GM12891 (cell line): ENCODE measurements around the gene RIMBP2. TPM values are rescaled to one million over a fixed set of nuclear protein-coding genes. Genes with fewer than 3 reads are reported as not detected.
A peak's percentile ranks its signal among the peaks of the same experiment; 100 is the strongest.

ENCODE experiments used
- DNase-seq: peaks from one replicate; pipeline ENCODE4 v3.0.0; 2011; ENCODE audit warnings: low spot score; ENCODE audit not compliant: insufficient read length
- FAIRE-seq: peaks from 2 replicates; lab custom pipeline; 2011; peaks lifted over from hg19 to GRCh38; lab: Jason Lieb, UNC
- PAX5 ChIP-seq: IDR thresholded peaks from 2 replicates; pipeline ENCODE4 v1.6.1; 2011; ENCODE audit warnings: low read length, moderate library complexity, mild to moderate bottlenecking; ENCODE audit not compliant: insufficient read depth, severe bottlenecking
- POLR2A ChIP-seq: IDR thresholded peaks from 2 replicates; pipeline ENCODE4 v1.6.1; 2011; ENCODE audit warnings: low read depth, low read length, control low read depth
- POLR2AphosphoS5 ChIP-seq: IDR thresholded peaks from 2 replicates; pipeline ENCODE4 v1.6.1; 2011; ENCODE audit warnings: low read depth, low read length, control low read depth
- POU2F2 ChIP-seq: IDR thresholded peaks from 2 replicates; pipeline ENCODE4 v1.6.1; 2011; ENCODE audit warnings: low read depth, mild to moderate bottlenecking, control low read depth, low read length, moderate library complexity
- SPI1 ChIP-seq: IDR thresholded peaks from 2 replicates; pipeline ENCODE4 v1.6.1; 2011; ENCODE audit warnings: low read depth, low read length, control low read depth
- TAF1 ChIP-seq: IDR thresholded peaks from 2 replicates; pipeline ENCODE4 v1.6.1; 2011; ENCODE audit warnings: low read depth, low read length, control low read depth
- polyA plus RNA-seq: library from polyadenylated mRNA; unstranded; fragments of >200 nt; gene quantifications from one replicate; pipeline ENCODE4 v1.2.1, GENCODE V29; 2012; ENCODE audit warnings: low read depth, missing spikeins, inconsistent platforms; ENCODE audit not compliant: missing spikeins

Gene RIMBP2, protein sequence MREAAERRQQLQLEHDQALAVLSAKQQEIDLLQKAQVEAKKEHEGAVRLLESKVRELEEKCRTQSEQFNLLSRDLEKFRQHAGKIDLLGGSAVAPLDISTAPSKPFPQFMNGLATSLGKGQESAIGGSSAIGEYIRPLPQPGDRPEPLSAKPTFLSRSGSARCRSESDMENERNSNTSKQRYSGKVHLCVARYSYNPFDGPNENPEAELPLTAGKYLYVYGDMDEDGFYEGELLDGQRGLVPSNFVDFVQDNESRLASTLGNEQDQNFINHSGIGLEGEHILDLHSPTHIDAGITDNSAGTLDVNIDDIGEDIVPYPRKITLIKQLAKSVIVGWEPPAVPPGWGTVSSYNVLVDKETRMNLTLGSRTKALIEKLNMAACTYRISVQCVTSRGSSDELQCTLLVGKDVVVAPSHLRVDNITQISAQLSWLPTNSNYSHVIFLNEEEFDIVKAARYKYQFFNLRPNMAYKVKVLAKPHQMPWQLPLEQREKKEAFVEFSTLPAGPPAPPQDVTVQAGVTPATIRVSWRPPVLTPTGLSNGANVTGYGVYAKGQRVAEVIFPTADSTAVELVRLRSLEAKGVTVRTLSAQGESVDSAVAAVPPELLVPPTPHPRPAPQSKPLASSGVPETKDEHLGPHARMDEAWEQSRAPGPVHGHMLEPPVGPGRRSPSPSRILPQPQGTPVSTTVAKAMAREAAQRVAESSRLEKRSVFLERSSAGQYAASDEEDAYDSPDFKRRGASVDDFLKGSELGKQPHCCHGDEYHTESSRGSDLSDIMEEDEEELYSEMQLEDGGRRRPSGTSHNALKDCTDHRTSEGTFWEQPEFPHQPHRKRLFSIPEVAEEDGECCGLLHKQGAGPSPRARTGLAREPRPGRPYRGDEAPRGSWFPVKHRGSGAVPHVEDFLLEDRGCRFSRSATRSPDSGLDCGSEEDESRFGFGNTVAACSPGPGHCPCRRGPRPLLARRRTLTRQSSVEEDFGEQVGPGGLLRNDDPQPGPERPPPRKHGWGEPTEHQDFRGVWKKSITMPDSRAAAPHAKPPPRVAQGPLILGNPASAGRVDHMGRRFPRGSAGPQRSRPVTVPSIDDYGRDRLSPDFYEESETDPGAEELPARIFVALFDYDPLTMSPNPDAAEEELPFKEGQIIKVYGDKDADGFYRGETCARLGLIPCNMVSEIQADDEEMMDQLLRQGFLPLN (N-terminal part only)
- 3.4 TPM for polyA plus RNA-seq

DNA sequence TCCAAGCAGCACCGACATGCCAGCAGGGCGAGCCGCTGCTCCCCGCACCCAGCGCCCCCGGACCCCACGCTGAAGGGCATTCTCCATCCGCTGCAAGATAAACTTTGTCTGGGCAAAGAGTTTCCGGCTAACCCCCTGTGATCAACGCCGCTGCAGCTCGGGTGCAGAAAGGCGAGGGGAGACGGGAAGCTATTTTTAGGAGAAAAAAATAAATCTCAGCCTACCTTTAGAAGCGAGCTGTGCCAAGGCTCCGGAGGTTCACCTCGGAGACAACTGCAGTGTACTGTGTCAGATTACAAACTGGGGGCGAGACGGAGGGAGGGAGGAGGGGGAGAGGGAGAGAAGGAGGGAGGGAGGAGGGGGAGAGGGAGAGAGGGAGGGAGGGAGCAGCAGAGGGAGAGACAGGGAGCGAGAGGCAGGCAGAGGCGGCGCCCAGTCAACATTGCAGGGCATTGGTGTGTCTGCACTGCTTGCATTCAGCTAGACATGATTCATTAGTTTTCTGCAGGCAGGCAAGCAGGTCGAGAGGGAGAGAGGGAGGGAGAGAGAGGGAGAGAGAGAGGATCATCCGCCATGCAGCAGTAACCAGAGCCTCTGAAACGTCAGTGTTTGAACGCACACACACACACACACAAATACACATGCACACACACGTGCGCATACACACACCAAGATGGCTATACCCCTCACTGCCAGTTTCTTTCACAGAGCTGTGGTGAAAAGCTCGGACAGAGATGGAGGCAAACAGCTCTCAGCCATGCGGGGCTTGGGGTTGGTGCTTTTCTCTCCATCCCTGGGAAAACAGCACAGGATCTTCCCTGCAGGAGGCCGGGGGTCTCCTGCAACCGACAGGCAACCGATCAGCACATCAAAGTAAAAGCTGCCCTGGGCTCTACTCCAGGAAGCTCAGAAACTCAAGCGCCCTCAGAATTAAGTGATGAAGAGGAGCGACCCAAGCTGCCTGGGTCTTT lies at the start of gene RIMBP2:
Gene RIMBP2, minus strand, starts transcription at position 302 of the 971 bp plus-strand sequence. CDS start 237,286 bp downstream, outside the sequence.
- peak; percentile 56 for FAIRE-seq

GRCh38 chr12:130765186-130765659 lies 49.1 kb upstream of the RIMBP2 start:
- TF ChIP-seq SPI1: no peak
- TF ChIP-seq POU2F2: no peak
- no peak for TF ChIP-seq POLR2AphosphoS5
- no peak for TF ChIP-seq PAX5
- no peak; the same call in 1 of the 2 replicates for TF ChIP-seq TAF1
- TF ChIP-seq POLR2A: no peak
- FAIRE-seq (peak; percentile 95), DNase-seq (no peak)

More for the DNA sequence above, at the start of gene RIMBP2:
- DNase-seq: no peak
- TF ChIP-seq TAF1: no peak
- no peak for TF ChIP-seq PAX5
- TF ChIP-seq POLR2A: no peak
- no peak for TF ChIP-seq SPI1
- no peak for TF ChIP-seq POLR2AphosphoS5
- TF ChIP-seq POU2F2: no peak

- FAIRE-seq: no peak
- no peak for TF ChIP-seq POLR2AphosphoS5
- no peak for TF ChIP-seq POU2F2
- no peak for TF ChIP-seq TAF1
- no peak for TF ChIP-seq POLR2A
- no peak for TF ChIP-seq SPI1
- TF ChIP-seq PAX5: no peak
- DNase-seq: no peak
Observed at GRCh38 chr12:130764475-130765185, 48.5 kb upstream of the RIMBP2 start.

DNA sequence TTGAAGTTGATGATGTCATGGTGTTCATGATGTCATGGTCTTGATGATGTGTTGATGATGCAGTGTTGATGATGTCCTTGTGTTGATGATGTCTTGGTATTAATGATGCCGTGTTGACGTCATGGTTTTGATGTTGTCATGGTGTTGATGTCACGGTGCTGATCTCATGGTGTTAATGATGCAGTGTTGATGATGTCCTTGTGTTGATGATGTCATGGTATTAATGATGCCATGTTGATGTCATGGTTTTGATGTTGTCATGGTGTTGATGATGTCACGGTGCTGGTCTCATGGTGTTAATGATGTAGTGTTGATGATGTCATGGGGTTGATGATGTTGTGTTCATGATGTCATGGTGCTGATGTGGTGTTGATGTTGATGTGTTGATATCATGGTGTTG lies 48.0 kb upstream of the RIMBP2 start:
- FAIRE-seq: no peak
- no peak for DNase-seq

GRCh38 chr12:130762319-130762675 lies 46.2 kb upstream of the RIMBP2 start:
- DNase-seq: no peak
- no peak for FAIRE-seq
- TF ChIP-seq POLR2AphosphoS5 (no peak), POLR2A (no peak), SPI1 (no peak), PAX5 (no peak), TAF1 (no peak), POU2F2 (no peak)

More for the DNA sequence above, 48.0 kb upstream of the RIMBP2 start:
- TF ChIP-seq PAX5 (no peak), POU2F2 (no peak)

DNA sequence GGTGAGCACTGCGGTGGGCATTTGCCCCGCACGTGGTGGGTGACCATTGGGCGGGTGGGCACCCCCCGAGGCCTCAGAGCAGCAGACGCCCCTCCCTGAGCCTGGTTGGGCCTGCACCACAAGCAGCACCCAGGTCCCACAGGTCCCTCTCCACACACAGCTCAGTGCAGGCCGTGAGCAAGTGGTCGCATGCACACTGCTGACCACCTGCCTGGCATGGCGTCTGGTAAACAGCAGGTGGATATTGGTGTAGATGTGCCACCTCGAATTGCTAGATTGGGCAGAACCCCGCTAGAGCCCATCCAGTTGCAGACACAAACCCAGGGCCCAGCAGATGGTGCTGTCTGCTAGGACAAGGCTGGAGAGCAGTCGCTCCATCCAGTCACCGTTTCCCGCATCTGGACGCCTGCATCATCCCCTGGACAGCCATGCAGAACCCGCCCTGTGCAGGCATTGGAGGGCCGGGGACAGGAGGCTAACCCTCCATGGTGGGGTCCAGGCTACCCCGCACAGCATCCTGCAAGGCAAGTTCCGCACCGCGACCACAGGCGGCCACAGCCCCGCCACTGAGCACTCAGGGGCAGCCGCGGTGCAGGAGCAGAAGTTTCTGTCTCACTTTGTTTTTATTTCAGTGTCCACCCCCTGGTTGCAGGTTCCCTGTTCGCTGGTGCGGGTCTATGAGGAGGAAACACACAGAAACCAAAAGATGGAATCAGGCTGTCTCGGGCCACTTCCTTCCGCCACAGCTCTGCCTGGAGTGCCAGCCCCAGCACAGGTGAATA lies 45.6 kb upstream of the RIMBP2 start:
- peak; percentile 43 for FAIRE-seq
- no peak for DNase-seq
- TF ChIP-seq POU2F2: no peak

DNA sequence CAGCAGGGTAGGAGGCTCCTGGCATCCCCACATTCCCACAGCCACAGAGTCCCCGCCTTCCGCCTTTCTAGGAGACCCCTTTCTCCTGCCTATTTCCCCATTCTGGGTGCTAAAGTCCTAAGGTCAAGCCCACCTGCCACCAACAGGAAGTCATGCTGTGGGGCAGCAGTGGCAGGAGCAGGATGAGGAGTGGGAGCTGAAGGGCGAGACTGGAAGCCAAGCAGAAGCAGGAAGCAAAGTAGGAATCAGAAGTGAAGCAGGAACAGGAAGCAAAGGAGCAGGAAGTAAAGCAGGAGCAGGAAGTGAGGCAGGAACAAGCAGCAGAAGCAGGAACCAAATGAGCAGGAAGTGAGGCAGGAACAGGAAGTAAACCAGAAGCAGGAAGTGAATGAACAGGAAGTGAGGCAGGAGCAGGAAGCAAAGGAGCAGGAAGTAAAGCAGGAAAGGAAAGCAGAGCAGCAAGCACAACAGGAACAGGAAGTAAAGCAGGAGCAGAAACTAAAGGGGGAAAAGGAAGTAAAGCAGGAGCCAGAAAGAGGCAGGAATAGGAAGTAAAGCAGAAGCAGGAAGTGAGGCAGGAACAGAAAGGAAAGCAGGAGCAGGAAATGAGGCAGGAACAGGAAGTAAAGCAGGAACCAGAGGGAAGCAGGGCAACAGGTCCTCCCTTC lies 38.3 kb upstream of the RIMBP2 start:
- TF ChIP-seq POLR2A (no peak), TAF1 (no peak), POLR2AphosphoS5 (no peak), SPI1 (no peak), POU2F2 (no peak), PAX5 (no peak)
- DNase-seq (no peak), FAIRE-seq (no peak)
